ENCODE data around the gene PAX7.

- TF ChIP-seq ZNF408 (CRISPR knock-in tag; IDR thresholded peaks at IDR 0.05; ENCODE audit: low read depth) (no peak), RFX5 (IDR thresholded peaks at IDR 0.05; ENCODE audit: low read depth, low read length) (no peak), ZNF830 (CRISPR knock-in tag; IDR thresholded peaks at IDR 0.05) (no peak), CREB3 (tag; conservative IDR thresholded peaks at IDR 0.05; ENCODE audit: low read depth) (no peak), HDAC1 (IDR thresholded peaks at IDR 0.05) (no peak; a peak in 1 of 4 replicates), ASH1L (IDR thresholded peaks at IDR 0.05; ENCODE audit: borderline replicate concordance, low read depth, partially characterized antibody) (no peak), TAF7 (tag; IDR thresholded peaks at IDR 0.05) (no peak), ZNF407 (IDR thresholded peaks at IDR 0.05; ENCODE audit: low read depth) (no peak)
Measured at GRCh38 chr1:18681423-18681835, 50.8 kb downstream of the PAX7 start.
